Tibial nerve (tissue), 4 donors: ENCODE results near the gene CRHR1. TPM values are rescaled to one million over a fixed set of nuclear protein-coding genes. Genes with fewer than 3 reads are reported as not detected.

Source experiments
- DNase-seq, 2 donors: peaks; one replicate each; pipeline ENCODE4 v3.0.0-alpha.2; 2019; ENCODE audit warnings: low spot score in 2 of 2
- H3K27ac ChIP-seq, 4 donors: fragments of 200-600 bp; sonication (generic) in 3 of 4; one replicate each; pipeline ENCODE4 v1.5.1; 2017 to 2019; ENCODE audit warnings: mild to moderate bottlenecking in 1 of 4
- H3K27me3 ChIP-seq, 2 donors: fragments of 200-600 bp; sonication (generic) in 1 of 2; one replicate each; pipeline versions ENCODE4 v1.5.1 to v1.6.0; 2017 to 2019
- H3K36me3 ChIP-seq, 3 donors: fragments of 200-600 bp; sonication (generic); one replicate each; pipeline ENCODE4 v1.5.1; 2018 to 2019
- H3K4me1 ChIP-seq, 4 donors: fragments of 200-600 bp; sonication (generic) in 3 of 4; one replicate each; pipeline ENCODE4 v1.5.1; 2017 to 2019
- H3K4me3 ChIP-seq, 4 donors: fragments of 200-600 bp; sonication (generic) in 3 of 4; one replicate each; pipeline ENCODE4 v1.5.1; 2017 to 2019; ENCODE audit warnings: mild to moderate bottlenecking in 1 of 4, moderate library complexity in 1 of 4
- H3K9me3 ChIP-seq, 4 donors: fragments of 200-600 bp; sonication (generic) in 3 of 4; one replicate each; pipeline ENCODE4 v1.5.1; 2017 to 2019
- CTCF ChIP-seq, 5 experiments: fragments of 200-600 bp in 3 of 5; fragments of 450-650 bp in 2 of 5; sonication (generic) in 3 of 5; IDR thresholded peaks; one replicate each; pipeline ENCODE4 v1.5.1; 2016 to 2019; ENCODE audit warnings: antibody characterized with exemption in 5 of 5, mild to moderate bottlenecking in 3 of 5, moderate library complexity in 2 of 5
- EP300 ChIP-seq, 2 donors: sonication (generic); formaldehyde crosslinking; IDR thresholded peaks; one replicate each; pipeline ENCODE4 v1.6.1; 2017; ENCODE audit warnings: antibody characterized with exemption in 2 of 2, mild to moderate bottlenecking in 1 of 2
- POLR2A ChIP-seq, 2 donors: fragments of 450-650 bp; IDR thresholded peaks; one replicate each; pipeline ENCODE4 v1.6.1; 2017; ENCODE audit warnings: antibody characterized with exemption in 2 of 2, mild to moderate bottlenecking in 2 of 2, moderate library complexity in 2 of 2
- WGBS, 2 donors: methylation state at CpG; one replicate each; pipeline ENCODE4 v1.1.5; 2018; 5-methylcytosine and 5-hydroxymethylcytosine counted together
- total RNA-seq, 4 donors: library from RNA; depleted of rRNA; stranded (reverse); fragments of >200 nt; gene quantifications; one replicate each; pipeline ENCODE4 v1.1.0, GENCODE V29; 2016

The CRHR1 gene
- total RNA-seq, 4 donors from 2014 or later: not detected

- no peak overlapping the region for H3K4me3 ChIP-seq
- DNase-seq: no peak
- no peaks in the 10 kb centered on the region for H3K4me1 ChIP-seq
- H3K9me3 ChIP-seq: no peaks in the 10 kb centered on the region
- peaks cover 0 to 16% of the 10 kb centered on the region in 2 donors for H3K27me3 ChIP-seq
- no peak overlapping the region for H3K27ac ChIP-seq
- WGBS, 2 donors: 57 to 60% methylated on average over 9 of the region's 9 CpGs
- no peaks in the 10 kb centered on the region for H3K36me3 ChIP-seq
- TF ChIP-seq EP300 (IDR thresholded peaks at IDR 0.05) (no peak), CTCF (IDR thresholded peaks at IDR 0.05) (no peak), POLR2A (IDR thresholded peaks at IDR 0.05) (no peak)
These were observed 57.1 kb downstream of the CRHR1 start for GRCh38 chr17:45841186-45841585.

GRCh38 chr17:45841883-45842525 lies 57.9 kb downstream of the CRHR1 start:
- TF ChIP-seq CTCF (IDR thresholded peaks at IDR 0.05): no peak
- TF ChIP-seq EP300 (IDR thresholded peaks at IDR 0.05): no peak
- TF ChIP-seq POLR2A (IDR thresholded peaks at IDR 0.05): no peak

GRCh38 chr17:45843722-45844121 lies 59.6 kb downstream of the CRHR1 start:
- Histone ChIP-seq H3K9me3 (no peaks in the 10 kb centered on the region), H3K27ac (no peak overlapping the region), H3K36me3 (no peaks in the 10 kb centered on the region), H3K27me3 (peaks cover 0 to 16% of the 10 kb centered on the region in 2 donors), H3K4me3 (no peak overlapping the region), H3K4me1 (no peaks in the 10 kb centered on the region)
- no peak for TF ChIP-seq EP300 (IDR thresholded peaks at IDR 0.05)
- no peak for TF ChIP-seq POLR2A (IDR thresholded peaks at IDR 0.05)
- TF ChIP-seq CTCF (IDR thresholded peaks at IDR 0.05): no peak
- no peak for DNase-seq
- WGBS, 2 donors: 77 to 91% methylated on average over 4 of the region's 4 CpGs

More at GRCh38 chr17:45841883-45842525, 57.9 kb downstream of the CRHR1 start:
- Histone ChIP-seq H3K27ac (no peak overlapping the region), H3K27me3 (peaks cover 0 to 16% of the 10 kb centered on the region in 2 donors), H3K4me3 (no peak overlapping the region), H3K4me1 (no peaks in the 10 kb centered on the region), H3K9me3 (no peaks in the 10 kb centered on the region), H3K36me3 (no peaks in the 10 kb centered on the region)
- DNase-seq: no peak
- 44 to 49% methylated on average over 7 of the region's 7 CpGs for WGBS, 2 donors

- Histone ChIP-seq H3K27ac (no peak within 1 kb of the TSS), H3K4me1 (no peaks in the 10 kb centered on the region), H3K36me3 (no peaks in the 10 kb centered on the region), H3K27me3 (peaks cover 0 to 23% of the 10 kb centered on the region in 2 donors), H3K9me3 (no peaks in the 10 kb centered on the region), H3K4me3 (no peak within 1 kb of the TSS)
- no peak for DNase-seq
- 70 to 79% methylated on average over 3 to 18 of the region's 25 CpGs for WGBS, 2 donors
- TF ChIP-seq EP300 (IDR thresholded peaks at IDR 0.05) (no peak), CTCF (IDR thresholded peaks at IDR 0.05) (no peak), POLR2A (IDR thresholded peaks at IDR 0.05) (no peak)
These were observed 60.7 kb downstream of the CRHR1 start, which contains the start of gene SPPL2C for GRCh38 chr17:45844695-45845375. TSS of gene SPPL2C (plus strand) at chr17:45844881. CDS start at chr17:45844907, 26 bp downstream.
